Measurements from ENCODE around the gene TRIOBP. TPM values are rescaled to one million over a fixed set of nuclear protein-coding genes. Genes with fewer than 3 reads are reported as not detected.

Gene TRIOBP
- total and polyA plus RNA-seq, 2 donors from 2014 or later: 32.1 to 125 TPM

GRCh38 chr22:37805810-37806277, 109.0 kb downstream of the TRIOBP start:
- intact Hi-C loops (cut with DNase I): no loop called here
- no peak for DNase-seq
- H3K27ac ChIP-seq (ENCODE audit: low read depth in 2 of 2, low read length in 2 of 2): peak overlapping the region; percentile 90 to 91

GRCh38 chr22:37806409-37807333, 109.8 kb downstream of the TRIOBP start:
- H3K36me3 ChIP-seq (ENCODE audit: control insufficient read depth in 2 of 3, insufficient read depth in 3 of 3, low read length in 3 of 3): no peaks in the 10 kb centered on the region

More at GRCh38 chr22:37805810-37806277, 109.0 kb downstream of the TRIOBP start:
- peaks cover 0 to 15% (median 14%) of the 10 kb centered on the region in 3 donors for H3K4me1 ChIP-seq (ENCODE audit: control insufficient read depth in 2 of 3, insufficient read depth in 2 of 3, low read depth in 1 of 3, low read length in 3 of 3)
- H3K9ac ChIP-seq (ENCODE audit: low read length in 3 of 3): peak overlapping the region; percentile 75 to 89 (median 85)
- H3K9me3 ChIP-seq (ENCODE audit: control insufficient read depth in 2 of 3, insufficient read depth in 1 of 3, low read length in 3 of 3): no peaks in the 10 kb centered on the region
- no peak for FAIRE-seq
- H3K36me3 ChIP-seq (ENCODE audit: control insufficient read depth in 2 of 3, insufficient read depth in 3 of 3, low read length in 3 of 3): no peaks in the 10 kb centered on the region
- peak overlapping the region; percentile 78 to 85 (median 82) for H3K4me3 ChIP-seq (ENCODE audit: low read length in 3 of 3)
- no peak for TF ChIP-seq CTCF (IDR thresholded peaks at IDR 0.05; ENCODE audit: borderline replicate concordance, extremely low read depth, insufficient read depth)
- no peaks in the 10 kb centered on the region for H3K27me3 ChIP-seq (ENCODE audit: control insufficient read depth, insufficient read depth, low read length)

GRCh38 chr22:37807410-37808293, 110.8 kb downstream of the TRIOBP start, which contains the start of gene GCAT:
GCAT (plus strand) TSS chr22:37807934; CDS start chr22:37807968, 34 bp downstream.
- FAIRE-seq (no peak), DNase-seq (peak; percentile 98 to 99 (median 99))
- no peaks in the 10 kb centered on the region for H3K27me3 ChIP-seq (ENCODE audit: control insufficient read depth, insufficient read depth, low read length)
- no peak for TF ChIP-seq CTCF (IDR thresholded peaks at IDR 0.05; ENCODE audit: borderline replicate concordance, extremely low read depth, insufficient read depth)
- H3K4me1 ChIP-seq (ENCODE audit: control insufficient read depth in 2 of 3, insufficient read depth in 2 of 3, low read depth in 1 of 3, low read length in 3 of 3): peaks cover 0 to 15% (median 14%) of the 10 kb centered on the region in 3 donors
- peak within 1 kb of the TSS; percentile 78 to 85 (median 82) for H3K4me3 ChIP-seq (ENCODE audit: low read length in 3 of 3)
- peak within 1 kb of the TSS; percentile 48 to 75 (median 66) for H3K9ac ChIP-seq (ENCODE audit: low read length in 3 of 3)
- no peaks in the 10 kb centered on the region for H3K36me3 ChIP-seq (ENCODE audit: control insufficient read depth in 2 of 3, insufficient read depth in 3 of 3, low read length in 3 of 3)
- peak within 1 kb of the TSS; percentile 60 to 70 for H3K27ac ChIP-seq (ENCODE audit: low read depth in 2 of 2, low read length in 2 of 2)
- no peaks in the 10 kb centered on the region for H3K9me3 ChIP-seq (ENCODE audit: control insufficient read depth in 2 of 3, insufficient read depth in 1 of 3, low read length in 3 of 3)
- intact Hi-C loops (cut with DNase I): no loop called here

More at GRCh38 chr22:37806409-37807333, 109.8 kb downstream of the TRIOBP start:
- no peak for TF ChIP-seq CTCF (IDR thresholded peaks at IDR 0.05; ENCODE audit: borderline replicate concordance, extremely low read depth, insufficient read depth)
- intact Hi-C loops (cut with DNase I): no loop called here
- peaks cover 0 to 15% (median 14%) of the 10 kb centered on the region in 3 donors for H3K4me1 ChIP-seq (ENCODE audit: control insufficient read depth in 2 of 3, insufficient read depth in 2 of 3, low read depth in 1 of 3, low read length in 3 of 3)
- H3K9me3 ChIP-seq (ENCODE audit: control insufficient read depth in 2 of 3, insufficient read depth in 1 of 3, low read length in 3 of 3): no peaks in the 10 kb centered on the region
- H3K9ac ChIP-seq (ENCODE audit: low read length in 3 of 3): peak overlapping the region; percentile 39 to 75 (median 57)
- no peak for FAIRE-seq
- H3K27me3 ChIP-seq (ENCODE audit: control insufficient read depth, insufficient read depth, low read length): no peaks in the 10 kb centered on the region
- H3K4me3 ChIP-seq (ENCODE audit: low read length in 3 of 3): peak overlapping the region; percentile 78 to 85 (median 82)
- H3K27ac ChIP-seq (ENCODE audit: low read depth in 2 of 2, low read length in 2 of 2): peak overlapping the region; percentile 16 to 70
- peak in 2 of 5 donors; percentile 60 for DNase-seq

Measured in kidney (tissue), 14 donors.